PFSK-1 (cell line): ENCODE data around the gene HES7.

Experiments
- POLR2AphosphoS5 ChIP-seq: IDR thresholded peaks from 2 replicates; pipeline ENCODE4 v1.6.1; 2012; ENCODE audit warnings: low read depth, mild to moderate bottlenecking, control low read depth, low read length, moderate library complexity
- SIN3A ChIP-seq: IDR thresholded peaks from 2 replicates; pipeline ENCODE4 v1.6.1; 2012; ENCODE audit warnings: mild to moderate bottlenecking, low read length, moderate library complexity, borderline replicate concordance; ENCODE audit not compliant: insufficient read depth
- TAF1 ChIP-seq: IDR thresholded peaks from 2 replicates; pipeline ENCODE4 v1.6.1; 2012; ENCODE audit warnings: low read length, control low read depth, borderline replicate concordance; ENCODE audit not compliant: insufficient read depth
- TF ChIP-seq, protein P1 (sequence below), 2 experiments: IDR thresholded peaks; 2 replicates each; pipeline versions ENCODE4 v1.6.1 to v1.8.0; 2011 to 2012; ENCODE audit warnings: low read depth in 2 of 2, low read length in 2 of 2, control low read depth in 1 of 2, inconsistent platforms in 1 of 2, mild to moderate bottlenecking in 1 of 2, moderate library complexity in 1 of 2; ENCODE audit not compliant: insufficient read depth in 1 of 2

DNA sequence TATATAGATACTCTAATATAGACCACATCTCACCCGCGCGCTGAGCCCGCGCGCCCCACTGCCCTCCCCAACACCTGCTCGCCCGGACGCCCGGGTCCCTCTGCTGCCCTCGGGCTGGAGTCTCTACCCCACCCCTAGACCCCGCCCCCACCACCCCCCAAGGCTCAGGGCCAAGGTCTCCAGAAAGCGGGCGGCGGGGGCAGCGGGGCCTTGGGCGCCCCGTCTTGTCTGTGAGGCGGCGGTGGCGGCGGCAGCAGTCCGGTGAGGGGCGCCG is 2.6 kb downstream of the HES7 start:
- TF ChIP-seq TAF1: no peak
- TF ChIP-seq POLR2AphosphoS5: no peak
- no peak for TF ChIP-seq SIN3A
- TF ChIP-seq, protein P1, sequence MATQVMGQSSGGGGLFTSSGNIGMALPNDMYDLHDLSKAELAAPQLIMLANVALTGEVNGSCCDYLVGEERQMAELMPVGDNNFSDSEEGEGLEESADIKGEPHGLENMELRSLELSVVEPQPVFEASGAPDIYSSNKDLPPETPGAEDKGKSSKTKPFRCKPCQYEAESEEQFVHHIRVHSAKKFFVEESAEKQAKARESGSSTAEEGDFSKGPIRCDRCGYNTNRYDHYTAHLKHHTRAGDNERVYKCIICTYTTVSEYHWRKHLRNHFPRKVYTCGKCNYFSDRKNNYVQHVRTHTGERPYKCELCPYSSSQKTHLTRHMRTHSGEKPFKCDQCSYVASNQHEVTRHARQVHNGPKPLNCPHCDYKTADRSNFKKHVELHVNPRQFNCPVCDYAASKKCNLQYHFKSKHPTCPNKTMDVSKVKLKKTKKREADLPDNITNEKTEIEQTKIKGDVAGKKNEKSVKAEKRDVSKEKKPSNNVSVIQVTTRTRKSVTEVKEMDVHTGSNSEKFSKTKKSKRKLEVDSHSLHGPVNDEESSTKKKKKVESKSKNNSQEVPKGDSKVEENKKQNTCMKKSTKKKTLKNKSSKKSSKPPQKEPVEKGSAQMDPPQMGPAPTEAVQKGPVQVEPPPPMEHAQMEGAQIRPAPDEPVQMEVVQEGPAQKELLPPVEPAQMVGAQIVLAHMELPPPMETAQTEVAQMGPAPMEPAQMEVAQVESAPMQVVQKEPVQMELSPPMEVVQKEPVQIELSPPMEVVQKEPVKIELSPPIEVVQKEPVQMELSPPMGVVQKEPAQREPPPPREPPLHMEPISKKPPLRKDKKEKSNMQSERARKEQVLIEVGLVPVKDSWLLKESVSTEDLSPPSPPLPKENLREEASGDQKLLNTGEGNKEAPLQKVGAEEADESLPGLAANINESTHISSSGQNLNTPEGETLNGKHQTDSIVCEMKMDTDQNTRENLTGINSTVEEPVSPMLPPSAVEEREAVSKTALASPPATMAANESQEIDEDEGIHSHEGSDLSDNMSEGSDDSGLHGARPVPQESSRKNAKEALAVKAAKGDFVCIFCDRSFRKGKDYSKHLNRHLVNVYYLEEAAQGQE (IDR thresholded peaks at IDR 0.05; ENCODE audit: insufficient read depth in 1 of 2, low read depth in 2 of 2, low read length in 2 of 2): no peak
